ENCODE measurements around the gene IGFBP5. TPM values are rescaled to one million over a fixed set of nuclear protein-coding genes. Genes with fewer than 3 reads are reported as not detected.

Gene IGFBP5
- total RNA-seq, 1 experiment from 2014 or later, result 157 TPM

DNA sequence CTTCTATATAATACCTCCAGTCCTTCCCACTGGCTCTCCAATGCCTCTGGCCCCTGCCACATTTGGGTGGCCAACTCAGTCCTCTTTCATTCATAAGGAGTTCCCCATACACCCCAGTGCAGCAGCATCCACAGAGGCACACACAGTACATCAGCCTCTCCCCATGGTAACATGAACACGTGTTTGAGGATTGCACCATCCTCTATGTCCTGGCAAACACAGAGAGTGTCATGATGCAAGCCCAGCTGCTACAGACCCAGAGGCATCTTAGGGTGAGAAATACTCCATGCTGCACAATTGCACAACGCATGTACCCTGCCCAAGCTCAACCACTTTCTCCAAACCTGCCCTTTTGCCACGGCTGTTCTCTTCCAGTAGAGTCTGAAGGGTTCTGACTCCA lies 11.5 kb downstream of the IGFBP5 start:
- TF ChIP-seq EZH2 (IDR thresholded peaks at IDR 0.05; ENCODE audit: low read length, unreplicated experiment) (no peak), EZH2phosphoT487 (IDR thresholded peaks at IDR 0.05; ENCODE audit: borderline replicate concordance, low read length) (no peak)
- TF ChIP-seq, protein P1, sequence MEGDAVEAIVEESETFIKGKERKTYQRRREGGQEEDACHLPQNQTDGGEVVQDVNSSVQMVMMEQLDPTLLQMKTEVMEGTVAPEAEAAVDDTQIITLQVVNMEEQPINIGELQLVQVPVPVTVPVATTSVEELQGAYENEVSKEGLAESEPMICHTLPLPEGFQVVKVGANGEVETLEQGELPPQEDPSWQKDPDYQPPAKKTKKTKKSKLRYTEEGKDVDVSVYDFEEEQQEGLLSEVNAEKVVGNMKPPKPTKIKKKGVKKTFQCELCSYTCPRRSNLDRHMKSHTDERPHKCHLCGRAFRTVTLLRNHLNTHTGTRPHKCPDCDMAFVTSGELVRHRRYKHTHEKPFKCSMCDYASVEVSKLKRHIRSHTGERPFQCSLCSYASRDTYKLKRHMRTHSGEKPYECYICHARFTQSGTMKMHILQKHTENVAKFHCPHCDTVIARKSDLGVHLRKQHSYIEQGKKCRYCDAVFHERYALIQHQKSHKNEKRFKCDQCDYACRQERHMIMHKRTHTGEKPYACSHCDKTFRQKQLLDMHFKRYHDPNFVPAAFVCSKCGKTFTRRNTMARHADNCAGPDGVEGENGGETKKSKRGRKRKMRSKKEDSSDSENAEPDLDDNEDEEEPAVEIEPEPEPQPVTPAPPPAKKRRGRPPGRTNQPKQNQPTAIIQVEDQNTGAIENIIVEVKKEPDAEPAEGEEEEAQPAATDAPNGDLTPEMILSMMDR (conservative IDR thresholded peaks at IDR 0.05; ENCODE audit: low read depth, low read length), result no peak
- Histone ChIP-seq H4K20me1 (ENCODE audit: low read length) (no peaks in the 10 kb centered on the region), H3K36me3 (ENCODE audit: low read depth, low read length) (no peaks in the 10 kb centered on the region), H3K9me2 (replicated peaks; ENCODE audit: low read length) (no peaks in the 10 kb centered on the region), H3K4me3 (ENCODE audit: low read length) (no peak overlapping the region), H3F3A (ENCODE audit: low read length, unreplicated experiment) (no peaks in the 10 kb centered on the region), H3K79me2 (ENCODE audit: low read length) (no peaks in the 10 kb centered on the region), H3K9me3 (ENCODE audit: low read length) (no peaks in the 10 kb centered on the region), H3K27me3 (ENCODE audit: low read length) (no peaks in the 10 kb centered on the region), H2AFZ (ENCODE audit: low read length) (no peak overlapping the region), H3K27ac (ENCODE audit: low read length) (no peak overlapping the region), H3K4me1 (ENCODE audit: insufficient read depth, low read length) (peaks cover 5% of the 10 kb centered on the region; the same call in 1 of the 2 replicates), H3K4me2 (ENCODE audit: low read length) (no peak overlapping the region), H3K9ac (ENCODE audit: low read length) (no peak overlapping the region)
- ATAC-seq, result no peak
- intact Hi-C loops (cut with micrococcal nuclease), result no loop called here
- BruUV-seq (replicated peaks), result no TSS peak
- CTCF ChIA-PET, result no interaction called here
- no peak for DNase-seq
- POLR2A ChIA-PET (ENCODE audit: unreplicated experiment), result no interaction called here

DNA sequence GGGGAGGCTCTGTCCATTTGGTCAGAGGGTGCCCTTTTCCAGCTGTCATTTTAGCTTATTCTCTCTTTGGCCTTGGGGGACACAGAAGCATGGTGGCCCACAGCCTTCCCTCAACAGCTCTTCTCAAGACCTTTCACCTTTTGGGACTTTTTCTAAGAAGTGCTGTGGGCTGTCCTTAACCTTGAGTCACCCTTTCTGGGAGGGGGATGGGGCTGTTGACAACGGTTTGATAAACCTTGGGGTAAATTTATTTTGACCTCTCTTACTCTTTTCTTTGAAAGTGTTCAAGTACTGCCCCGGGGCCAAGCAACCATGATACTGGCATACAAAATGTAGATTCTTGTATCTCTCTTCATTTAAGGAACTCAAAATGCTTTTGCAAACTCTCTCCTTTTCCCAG lies 13.7 kb downstream of the IGFBP5 start:
- H3K4me2 ChIP-seq (ENCODE audit: low read length), result no peak overlapping the region; the same call in 1 of the 2 replicates
- DNase-seq (no peak), ATAC-seq (no peak)
- intact Hi-C loops (cut with micrococcal nuclease), result loop anchor here (1.0 kb wide), 2 partner anchors 829 to 1032 kb away; no protein-coding TSS in a partner anchor
- H3K36me3 ChIP-seq (ENCODE audit: low read depth, low read length), result no peaks in the 10 kb centered on the region
- ChIA-PET CTCF (no interaction called here), POLR2A (ENCODE audit: unreplicated experiment) (no interaction called here)
- TF ChIP-seq, protein P1 (conservative IDR thresholded peaks at IDR 0.05; ENCODE audit: low read depth, low read length), result no peak
- TF ChIP-seq EZH2 (IDR thresholded peaks at IDR 0.05; ENCODE audit: low read length, unreplicated experiment) (no peak), EZH2phosphoT487 (IDR thresholded peaks at IDR 0.05; ENCODE audit: borderline replicate concordance, low read length) (no peak)
- BruUV-seq (replicated peaks), result no TSS peak
- H3K27ac ChIP-seq (ENCODE audit: low read length), result no peak overlapping the region
- H3K9me3 ChIP-seq (ENCODE audit: low read length), result no peaks in the 10 kb centered on the region
- H4K20me1 ChIP-seq (ENCODE audit: low read length), result no peaks in the 10 kb centered on the region
- H3K27me3 ChIP-seq (ENCODE audit: low read length), result no peaks in the 10 kb centered on the region
- H3K4me1 ChIP-seq (ENCODE audit: insufficient read depth, low read length), result peaks cover 5% of the 10 kb centered on the region; the same call in 1 of the 2 replicates
- no peaks in the 10 kb centered on the region for H3F3A ChIP-seq (ENCODE audit: low read length, unreplicated experiment)
- no peak overlapping the region for H2AFZ ChIP-seq (ENCODE audit: low read length)
- H3K9ac ChIP-seq (ENCODE audit: low read length), result no peak overlapping the region
- no peaks in the 10 kb centered on the region for H3K79me2 ChIP-seq (ENCODE audit: low read length)
- no peak overlapping the region for H3K4me3 ChIP-seq (ENCODE audit: low read length)
- H3K9me2 ChIP-seq (replicated peaks; ENCODE audit: low read length), result no peaks in the 10 kb centered on the region

DNA sequence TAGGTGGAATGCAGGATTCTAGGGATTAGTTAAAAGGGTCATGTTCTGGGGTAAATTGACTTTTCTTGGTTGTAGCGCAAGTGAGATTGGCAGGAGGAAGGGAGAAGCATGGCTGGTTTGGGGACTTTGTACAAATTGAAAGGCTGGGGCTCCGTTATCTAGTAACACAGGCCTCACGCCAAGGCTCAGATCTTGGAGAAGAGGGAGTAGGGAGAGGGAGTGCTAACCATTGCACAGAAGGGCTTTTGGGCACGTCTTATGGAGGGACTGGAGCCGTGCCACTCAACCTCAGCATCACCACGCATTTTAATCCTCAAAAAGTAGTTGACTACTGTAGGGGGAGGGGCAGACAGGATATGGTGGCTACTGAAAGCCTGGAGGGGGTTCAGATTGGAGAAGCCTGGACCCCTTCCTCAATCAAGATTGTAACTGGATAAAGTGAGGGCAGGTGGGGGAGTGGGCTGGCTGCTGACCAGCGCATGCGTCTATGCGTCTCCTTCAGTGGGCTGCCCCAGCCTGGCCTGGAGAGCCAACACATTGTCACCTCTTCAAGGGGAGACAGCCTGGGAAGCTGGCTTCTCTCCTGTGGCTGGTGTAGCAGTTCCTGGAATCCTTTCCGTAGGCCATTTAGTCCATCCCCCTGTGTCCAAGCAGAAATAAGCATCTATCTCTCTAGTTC lies 14.3 kb downstream of the IGFBP5 start:
- H4K20me1 ChIP-seq (ENCODE audit: low read length), result no peaks in the 10 kb centered on the region
- TF ChIP-seq EZH2phosphoT487 (IDR thresholded peaks at IDR 0.05; ENCODE audit: borderline replicate concordance, low read length), result no peak
- TF ChIP-seq, protein P1 (conservative IDR thresholded peaks at IDR 0.05; ENCODE audit: low read depth, low read length), result no peak
- no peak for TF ChIP-seq EZH2 (IDR thresholded peaks at IDR 0.05; ENCODE audit: low read length, unreplicated experiment)
- no peak for DNase-seq
- no peaks in the 10 kb centered on the region for H3K36me3 ChIP-seq (ENCODE audit: low read depth, low read length)
- no peak overlapping the region for H3K27ac ChIP-seq (ENCODE audit: low read length)
- H3K4me3 ChIP-seq (ENCODE audit: low read length), result no peak overlapping the region
- ChIA-PET POLR2A (ENCODE audit: unreplicated experiment) (no interaction called here), CTCF (no interaction called here)
- no peaks in the 10 kb centered on the region for H3K9me3 ChIP-seq (ENCODE audit: low read length)
- H3K9ac ChIP-seq (ENCODE audit: low read length), result no peak overlapping the region
- no TSS peak for BruUV-seq (replicated peaks)
- H3K79me2 ChIP-seq (ENCODE audit: low read length), result no peaks in the 10 kb centered on the region
- H3K27me3 ChIP-seq (ENCODE audit: low read length), result no peaks in the 10 kb centered on the region
- no peaks in the 10 kb centered on the region for H3F3A ChIP-seq (ENCODE audit: low read length, unreplicated experiment)
- peaks cover 5% of the 10 kb centered on the region; the same call in 1 of the 2 replicates for H3K4me1 ChIP-seq (ENCODE audit: insufficient read depth, low read length)
- ATAC-seq, result no peak
- intact Hi-C loops (cut with micrococcal nuclease), result no loop called here
- H3K9me2 ChIP-seq (replicated peaks; ENCODE audit: low read length), result no peaks in the 10 kb centered on the region
- H2AFZ ChIP-seq (ENCODE audit: low read length), result no peak overlapping the region
- no peak overlapping the region for H3K4me2 ChIP-seq (ENCODE audit: low read length)

All from PC-3 (cell line).